Osteocyte (in vitro differentiated cells): ENCODE results near the gene PLXDC2. TPM values are rescaled to one million over a fixed set of nuclear protein-coding genes. Genes with fewer than 3 reads are reported as not detected.
A peak's percentile ranks its signal among the peaks of the same experiment; 100 is the strongest.

ENCODE experiments used
- DNase-seq: peaks from one replicate; pipeline ENCODE4 v3.0.0; 2021; ENCODE audit warnings: mixed read lengths; ENCODE audit not compliant: unreplicated experiment; ENCODE audit errors: extremely low spot score
- H3K27ac Mint-ChIP-seq: one replicate; pipeline ENCODE4 v1.8.0; 2021; ENCODE audit warnings: mild to moderate bottlenecking, mixed read lengths; ENCODE audit not compliant: unreplicated experiment
- H3K27me3 Mint-ChIP-seq: one replicate; pipeline ENCODE4 v1.8.0; 2021; ENCODE audit warnings: mixed read lengths; ENCODE audit not compliant: unreplicated experiment
- H3K36me3 Mint-ChIP-seq: one replicate; pipeline ENCODE4 v1.8.0; 2021; ENCODE audit warnings: mixed read lengths; ENCODE audit not compliant: unreplicated experiment
- H3K4me1 Mint-ChIP-seq: one replicate; pipeline ENCODE4 v1.8.0; 2021; ENCODE audit warnings: mixed read lengths; ENCODE audit not compliant: unreplicated experiment
- H3K4me3 Mint-ChIP-seq: one replicate; pipeline ENCODE4 v1.8.0; 2021; ENCODE audit warnings: mild to moderate bottlenecking, moderate library complexity, mixed read lengths; ENCODE audit not compliant: unreplicated experiment
- H3K9me3 Mint-ChIP-seq: one replicate; pipeline ENCODE4 v1.8.0; 2021; ENCODE audit warnings: mixed read lengths; ENCODE audit not compliant: unreplicated experiment
- total RNA-seq: library from RNA; stranded (reverse); gene quantifications from 2 replicates; pipeline ENCODE4 v1.2.1, GENCODE V29; 2021
- TF ChIP-seq, protein P1 (sequence below): fragments of 200-600 bp; sonication (generic); IDR thresholded peaks from 2 replicates; pipeline ENCODE4 v1.5.0; 2021; ENCODE audit warnings: antibody characterized with exemption, mild to moderate bottlenecking, moderate library complexity

PLXDC2 gene
- total RNA-seq, 1 donor from 2014 or later = 33.2 TPM

DNA sequence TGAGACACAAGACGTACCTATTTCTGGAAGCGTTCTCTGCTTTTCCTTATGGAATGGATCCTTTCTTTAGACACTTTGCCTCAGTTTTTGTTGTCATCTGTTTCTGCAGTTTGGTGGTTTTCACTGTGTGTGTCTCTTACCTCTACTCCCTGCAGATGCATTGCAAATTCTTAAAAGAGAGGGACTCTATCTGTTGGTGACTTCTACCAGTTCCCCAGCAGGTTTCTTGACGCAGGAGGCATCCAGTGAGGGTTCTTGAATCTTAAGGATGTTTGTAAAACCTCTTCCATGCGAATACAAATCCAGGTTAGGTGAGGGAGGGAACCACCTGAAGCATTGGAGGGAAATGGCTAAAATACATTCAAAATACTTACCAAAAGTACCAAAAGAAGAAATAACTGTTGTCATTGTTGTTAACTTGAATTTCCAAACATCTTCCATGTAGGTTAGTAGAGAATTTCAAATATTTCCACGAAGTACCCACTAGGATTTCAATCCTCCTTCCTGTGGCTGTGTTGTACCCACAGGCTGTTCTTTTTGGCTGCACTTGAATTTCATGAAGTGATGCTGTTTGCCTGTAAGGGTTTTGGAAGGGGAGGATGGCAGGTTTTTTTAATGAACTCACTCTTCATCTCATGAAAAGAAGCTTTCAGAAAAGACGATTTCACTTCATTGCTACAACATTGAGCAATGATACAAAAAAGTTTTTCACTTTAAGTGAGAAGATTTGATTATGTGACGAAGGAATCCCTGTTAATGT, 32.2 kb downstream of the PLXDC2 start:
- Mint-ChIP-seq H3K27me3 (no peaks in the 10 kb centered on the region), H3K9me3 (no peaks in the 10 kb centered on the region), H3K4me1 (peaks cover 23% of the 10 kb centered on the region), H3K27ac (peak overlapping the region; percentile 41), H3K4me3 (no peak overlapping the region), H3K36me3 (no peaks in the 10 kb centered on the region)
- TF ChIP-seq, protein P1, sequence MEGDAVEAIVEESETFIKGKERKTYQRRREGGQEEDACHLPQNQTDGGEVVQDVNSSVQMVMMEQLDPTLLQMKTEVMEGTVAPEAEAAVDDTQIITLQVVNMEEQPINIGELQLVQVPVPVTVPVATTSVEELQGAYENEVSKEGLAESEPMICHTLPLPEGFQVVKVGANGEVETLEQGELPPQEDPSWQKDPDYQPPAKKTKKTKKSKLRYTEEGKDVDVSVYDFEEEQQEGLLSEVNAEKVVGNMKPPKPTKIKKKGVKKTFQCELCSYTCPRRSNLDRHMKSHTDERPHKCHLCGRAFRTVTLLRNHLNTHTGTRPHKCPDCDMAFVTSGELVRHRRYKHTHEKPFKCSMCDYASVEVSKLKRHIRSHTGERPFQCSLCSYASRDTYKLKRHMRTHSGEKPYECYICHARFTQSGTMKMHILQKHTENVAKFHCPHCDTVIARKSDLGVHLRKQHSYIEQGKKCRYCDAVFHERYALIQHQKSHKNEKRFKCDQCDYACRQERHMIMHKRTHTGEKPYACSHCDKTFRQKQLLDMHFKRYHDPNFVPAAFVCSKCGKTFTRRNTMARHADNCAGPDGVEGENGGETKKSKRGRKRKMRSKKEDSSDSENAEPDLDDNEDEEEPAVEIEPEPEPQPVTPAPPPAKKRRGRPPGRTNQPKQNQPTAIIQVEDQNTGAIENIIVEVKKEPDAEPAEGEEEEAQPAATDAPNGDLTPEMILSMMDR = no peak
- DNase-seq = no peak

DNA sequence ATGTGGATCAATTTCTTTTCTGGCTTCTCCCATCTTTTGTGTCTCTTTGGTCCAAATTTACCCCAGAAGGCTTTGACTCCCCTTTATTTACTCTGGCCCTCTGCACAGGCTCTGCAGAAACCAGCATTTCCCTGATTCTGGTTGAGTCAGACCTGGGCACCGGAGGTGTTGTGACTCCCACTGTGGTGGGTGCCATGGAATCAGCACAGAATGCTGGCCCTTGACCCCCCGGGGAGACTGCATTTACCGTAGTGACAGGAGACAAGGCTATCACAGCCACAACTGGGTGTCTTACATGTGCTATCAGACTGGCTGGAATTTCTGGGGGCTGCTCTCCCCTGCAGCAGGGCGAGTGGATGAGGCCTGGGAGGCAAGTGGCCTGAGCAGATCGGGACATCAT, 37.6 kb downstream of the PLXDC2 start:
- peaks cover 6% of the 10 kb centered on the region for H3K4me1 Mint-ChIP-seq
- no peaks in the 10 kb centered on the region for H3K36me3 Mint-ChIP-seq
- no peak overlapping the region for H3K27ac Mint-ChIP-seq
- no peak overlapping the region for H3K4me3 Mint-ChIP-seq
- TF ChIP-seq, protein P1 = no peak
- no peaks in the 10 kb centered on the region for H3K27me3 Mint-ChIP-seq
- no peak for DNase-seq
- H3K9me3 Mint-ChIP-seq = no peaks in the 10 kb centered on the region

DNA sequence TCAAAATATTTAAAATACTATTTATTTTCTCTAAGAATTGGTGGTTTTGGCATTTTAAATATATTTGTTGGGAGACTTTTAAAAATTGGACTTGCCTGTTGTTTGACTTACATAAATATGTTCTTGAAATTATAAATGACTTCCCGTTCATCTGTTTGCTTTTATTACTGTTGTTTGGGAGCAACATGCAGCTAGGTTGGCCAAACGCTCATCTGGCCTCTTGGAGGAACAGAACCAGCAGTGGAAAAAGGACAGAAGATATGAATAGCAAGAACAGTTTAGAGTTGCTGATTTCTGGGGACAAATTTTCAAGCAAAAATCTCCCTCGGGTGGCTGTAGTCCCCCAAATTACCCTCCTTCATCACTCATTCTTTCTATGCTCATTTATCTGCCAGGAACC, 41.6 kb downstream of the PLXDC2 start:
- H3K4me3 Mint-ChIP-seq = no peak overlapping the region
- H3K27me3 Mint-ChIP-seq = no peaks in the 10 kb centered on the region
- H3K36me3 Mint-ChIP-seq = no peaks in the 10 kb centered on the region
- H3K27ac Mint-ChIP-seq = no peak overlapping the region
- H3K9me3 Mint-ChIP-seq = no peaks in the 10 kb centered on the region
- DNase-seq = no peak
- H3K4me1 Mint-ChIP-seq = peaks cover 5% of the 10 kb centered on the region
- TF ChIP-seq, protein P1 = no peak

DNA sequence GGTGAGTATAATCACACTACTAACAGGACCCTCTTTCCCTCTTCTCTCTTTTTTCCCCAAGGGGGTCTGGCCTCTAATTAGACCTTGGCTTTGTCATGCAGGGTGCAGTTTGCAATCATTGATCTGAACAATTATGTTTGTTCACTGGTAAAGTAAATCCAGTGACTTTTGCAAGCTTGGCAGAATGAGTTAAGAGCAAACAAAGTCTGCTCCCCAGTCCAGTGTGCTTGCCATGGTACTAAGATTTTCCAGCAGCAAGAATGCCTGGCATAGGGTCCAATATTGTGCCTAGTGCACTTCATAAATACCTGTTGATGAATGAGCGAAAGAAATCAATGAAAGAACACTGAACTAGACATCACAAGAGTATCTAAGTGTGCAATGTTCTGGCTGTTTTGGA, 43.9 kb downstream of the PLXDC2 start:
- no peak overlapping the region for H3K27ac Mint-ChIP-seq
- no peaks in the 10 kb centered on the region for H3K9me3 Mint-ChIP-seq
- no peak for DNase-seq
- H3K27me3 Mint-ChIP-seq = no peaks in the 10 kb centered on the region
- TF ChIP-seq, protein P1 = no peak
- no peaks in the 10 kb centered on the region for H3K4me1 Mint-ChIP-seq
- no peak overlapping the region for H3K4me3 Mint-ChIP-seq
- H3K36me3 Mint-ChIP-seq = no peaks in the 10 kb centered on the region

DNA sequence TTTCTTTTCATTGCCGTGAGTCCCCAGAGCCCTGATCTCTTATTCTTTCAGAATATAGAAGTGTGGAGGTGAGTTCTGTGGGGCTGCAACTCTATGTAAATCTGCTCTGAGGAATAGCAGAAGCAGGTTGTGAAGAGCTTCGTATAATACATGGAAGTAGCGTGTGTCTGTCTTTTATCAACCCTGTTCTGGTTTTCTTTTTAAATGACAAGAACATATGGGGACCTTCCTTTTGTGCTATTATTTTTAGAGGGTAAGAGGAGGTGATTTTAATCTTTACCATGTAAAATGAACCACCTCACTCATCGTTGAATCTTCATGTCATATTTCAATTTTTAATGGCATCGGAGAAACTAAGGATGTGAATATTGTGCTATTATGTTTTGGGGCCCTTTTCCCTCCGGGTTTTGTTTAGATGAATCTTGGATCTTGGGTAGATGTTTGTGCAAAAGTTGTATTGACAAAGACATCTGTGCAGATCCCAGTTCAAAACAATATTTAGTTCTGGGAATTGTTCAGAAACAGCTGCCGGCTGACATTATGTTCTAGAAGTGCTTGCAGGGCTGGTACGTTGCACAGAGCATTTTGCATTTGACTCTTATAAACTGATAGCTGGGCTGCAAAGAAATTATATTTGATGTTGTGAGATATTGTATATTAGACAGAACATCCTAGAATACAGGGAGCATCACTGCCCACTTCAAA, 46.7 kb downstream of the PLXDC2 start:
- no peaks in the 10 kb centered on the region for H3K27me3 Mint-ChIP-seq
- no peaks in the 10 kb centered on the region for H3K4me1 Mint-ChIP-seq
- H3K36me3 Mint-ChIP-seq = peaks cover 6% of the 10 kb centered on the region
- H3K27ac Mint-ChIP-seq = no peak overlapping the region
- no peak for DNase-seq
- TF ChIP-seq, protein P1 = no peak
- peaks cover 5% of the 10 kb centered on the region for H3K9me3 Mint-ChIP-seq
- H3K4me3 Mint-ChIP-seq = no peak overlapping the region
